GM19025 (cell line): ENCODE results near the gene MATN1.
A peak's percentile ranks its signal among the peaks of the same experiment; 100 is the strongest.

Source experiments
- ATAC-seq: cut with Tn5 transposase; IDR thresholded peaks from one replicate; pipeline ENCODE4 v1.9.1; 2021; ENCODE audit warnings: mild to moderate bottlenecking, low read depth, moderate library complexity; ENCODE audit not compliant: unreplicated experiment

Gene MATN1

DNA sequence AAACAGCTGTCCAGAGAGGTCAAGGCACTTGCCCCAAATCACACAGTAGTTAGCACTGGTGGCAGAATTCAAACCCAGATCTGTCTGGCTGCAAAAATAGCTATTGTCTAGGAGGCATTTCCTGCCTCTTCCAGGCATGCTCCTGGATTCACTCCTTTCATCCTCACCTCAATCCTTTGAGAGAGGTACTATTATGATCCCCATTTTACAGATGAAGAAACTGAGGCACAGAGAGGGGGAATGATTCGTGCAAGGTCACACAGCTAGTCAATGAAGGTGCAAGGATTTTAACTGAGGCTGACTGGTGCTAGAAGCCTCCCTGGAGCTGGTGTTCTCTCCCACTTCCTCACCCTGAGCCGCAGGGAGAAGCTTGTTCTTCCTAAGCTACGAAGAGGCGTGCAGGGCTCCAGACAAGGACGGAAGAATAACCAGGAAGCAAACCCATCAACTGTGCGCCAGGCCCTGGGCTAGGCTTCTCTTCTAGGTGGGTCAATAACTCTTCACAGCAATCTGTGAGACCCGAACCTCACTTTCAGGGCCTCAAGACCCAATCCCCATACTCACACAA is 34.8 kb upstream of the MATN1 start:
- no peak for ATAC-seq

DNA sequence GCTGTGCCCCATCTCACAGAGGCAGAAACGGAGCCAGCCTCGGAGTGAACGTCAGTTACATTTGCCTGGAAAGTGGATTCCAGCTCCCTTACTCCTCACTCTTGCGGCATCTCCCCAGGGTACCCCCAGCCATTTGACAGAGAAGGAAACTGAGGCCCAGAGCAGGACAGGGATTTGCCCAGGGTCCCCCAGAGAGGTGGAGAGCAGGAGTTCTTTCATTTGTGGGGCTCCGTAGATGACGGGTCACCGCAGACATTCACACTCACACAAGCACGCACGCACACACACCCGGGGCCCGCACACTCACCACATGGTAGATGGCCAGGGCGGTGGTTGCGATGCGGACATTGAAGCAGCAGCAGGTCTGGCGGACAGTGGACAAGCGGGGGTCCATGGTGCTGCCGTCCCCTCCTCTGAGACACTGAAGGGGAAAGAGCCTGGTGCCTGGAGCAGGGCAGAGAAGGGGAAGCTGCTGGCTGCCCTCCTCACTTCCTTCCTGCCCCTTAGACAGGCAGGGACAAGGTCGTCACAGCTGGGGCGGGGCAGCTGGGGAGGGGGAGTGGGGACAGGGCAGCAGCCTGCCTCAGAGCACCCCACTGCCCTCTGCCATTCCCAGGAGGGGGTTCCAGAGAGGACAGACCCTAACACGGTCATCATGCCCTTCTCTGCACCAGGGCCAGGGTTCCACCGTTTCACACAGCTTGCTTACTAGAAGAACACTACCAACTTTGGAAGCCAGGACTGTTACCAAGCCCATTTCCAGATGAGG is 34.2 kb upstream of the MATN1 start, which contains the start of gene LAPTM5:
LAPTM5 (minus strand) TSS at position 423 of the 769 bp plus-strand sequence; CDS start at position 394, 29 bp downstream.
- ATAC-seq = no peak

GRCh38 chr1:30756545-30757351 is 33.4 kb upstream of the MATN1 start:
- ATAC-seq = no peak

DNA sequence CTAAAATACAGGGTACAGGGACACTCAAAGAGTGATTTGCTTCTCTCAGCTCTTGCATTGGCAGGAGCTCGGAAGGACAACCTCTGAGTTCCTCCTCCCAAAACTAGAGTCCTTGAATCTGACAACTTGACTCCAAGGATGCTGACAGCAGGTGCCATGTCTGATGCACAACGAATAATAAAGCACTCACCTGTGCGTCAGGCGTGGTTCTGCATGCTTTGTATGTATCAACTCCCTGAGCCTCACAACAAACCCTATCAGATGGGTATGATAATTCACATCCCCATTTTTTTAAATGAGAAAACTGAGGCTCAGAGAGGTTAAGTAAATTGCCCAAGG is 32.8 kb upstream of the MATN1 start:
- no peak for ATAC-seq

- no peak for ATAC-seq
Measured at GRCh38 chr1:30755746-30756145, 32.4 kb upstream of the MATN1 start.

DNA sequence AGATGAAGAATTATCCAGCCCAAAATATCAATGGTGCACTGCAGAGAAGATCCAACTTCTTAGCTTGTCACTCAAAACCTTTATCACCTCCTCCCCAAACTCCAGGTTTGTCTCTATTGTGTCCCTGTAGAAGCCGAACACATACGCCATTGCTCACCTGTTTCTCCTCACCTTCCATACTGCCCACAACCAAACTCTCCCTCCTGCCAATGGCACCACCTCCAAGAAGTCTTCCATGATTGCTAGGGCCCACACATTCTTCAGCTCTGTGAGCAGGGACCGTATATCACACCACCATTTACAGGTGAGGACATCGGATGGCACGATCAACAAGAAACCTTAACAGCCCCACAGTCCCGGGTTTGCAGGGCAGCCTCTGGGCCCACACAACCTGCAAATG is 31.9 kb upstream of the MATN1 start:
- ATAC-seq = no peak

DNA sequence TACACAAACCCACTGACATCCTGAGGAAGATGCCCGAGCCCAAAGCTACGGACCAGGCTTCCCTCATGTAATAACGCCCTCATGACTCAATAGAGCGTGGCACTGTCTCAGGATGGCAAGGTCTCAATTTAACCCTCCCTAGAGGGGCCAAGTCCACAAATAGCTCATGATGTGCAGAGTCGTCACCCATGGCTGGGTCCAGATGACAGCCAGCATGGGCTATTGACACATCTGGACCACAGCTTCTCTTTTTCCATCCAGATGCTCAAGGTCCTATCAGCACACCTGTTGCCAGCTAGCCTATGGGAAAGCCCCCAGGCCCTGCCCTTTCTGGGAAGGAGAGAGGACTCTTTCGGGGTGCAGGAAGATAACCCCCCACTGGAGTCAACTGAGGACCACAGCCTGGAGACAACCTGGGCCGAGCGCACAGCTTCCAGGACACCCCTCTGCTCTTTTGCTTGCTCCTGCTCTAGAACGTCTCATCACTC is 31.3 kb upstream of the MATN1 start:
- ATAC-seq = peak; percentile 43

DNA sequence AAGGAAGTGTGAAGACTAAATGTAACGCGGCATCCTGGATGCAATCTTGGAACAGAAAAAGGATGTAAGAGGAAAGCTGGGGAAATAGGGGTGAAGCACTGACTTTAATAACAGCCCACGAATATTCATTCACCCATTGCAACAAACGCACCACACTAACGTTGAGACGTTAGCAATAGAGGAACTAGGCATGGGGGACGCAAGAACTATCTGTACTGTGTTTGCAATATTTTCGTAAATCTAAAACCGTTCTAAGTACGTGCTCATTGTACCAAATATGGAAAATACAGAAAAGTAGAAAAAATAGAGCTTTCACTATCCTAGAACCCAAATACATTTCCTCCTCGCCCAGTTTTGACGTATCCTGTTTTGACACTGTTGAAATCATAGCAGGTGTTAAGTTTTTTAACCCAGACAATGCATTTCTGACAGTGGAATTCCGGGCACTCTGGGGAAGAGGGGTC is 30.3 kb upstream of the MATN1 start:
- no peak for ATAC-seq

DNA sequence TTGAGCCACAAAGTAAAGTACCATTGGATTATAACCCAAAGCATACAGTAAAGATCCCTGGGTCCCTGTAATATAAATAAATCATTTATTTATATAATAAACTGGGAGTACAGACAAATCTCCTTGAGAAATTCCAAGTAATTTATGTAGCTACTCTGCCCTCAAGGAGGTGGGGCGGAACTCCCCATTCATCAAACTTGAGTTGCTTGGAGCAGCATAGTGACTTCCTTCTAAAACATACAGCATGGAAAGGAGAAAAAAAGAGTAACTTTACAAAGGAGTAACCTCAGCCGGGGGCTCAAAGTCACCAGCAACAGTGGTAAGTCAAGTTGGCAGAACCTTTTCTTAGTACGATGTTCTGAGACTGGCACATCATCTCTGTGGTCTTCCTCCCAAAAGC is 29.7 kb upstream of the MATN1 start:
- ATAC-seq = no peak

DNA sequence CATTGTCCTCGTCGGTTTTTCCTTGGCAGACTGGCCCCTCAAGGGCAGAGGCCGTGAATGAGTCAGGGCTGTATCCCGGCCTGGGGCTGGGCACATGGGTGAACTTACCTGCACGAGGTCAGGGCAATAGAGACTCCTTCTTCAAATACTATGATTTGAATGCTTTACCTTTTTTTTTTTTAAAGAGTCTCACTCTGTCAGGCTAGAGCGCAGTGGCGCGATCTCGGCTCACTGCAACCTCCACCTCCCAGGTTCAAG is 29.2 kb upstream of the MATN1 start:
- no peak for ATAC-seq

GRCh38 chr1:30751830-30752650 is 28.7 kb upstream of the MATN1 start:
- ATAC-seq = no peak

DNA sequence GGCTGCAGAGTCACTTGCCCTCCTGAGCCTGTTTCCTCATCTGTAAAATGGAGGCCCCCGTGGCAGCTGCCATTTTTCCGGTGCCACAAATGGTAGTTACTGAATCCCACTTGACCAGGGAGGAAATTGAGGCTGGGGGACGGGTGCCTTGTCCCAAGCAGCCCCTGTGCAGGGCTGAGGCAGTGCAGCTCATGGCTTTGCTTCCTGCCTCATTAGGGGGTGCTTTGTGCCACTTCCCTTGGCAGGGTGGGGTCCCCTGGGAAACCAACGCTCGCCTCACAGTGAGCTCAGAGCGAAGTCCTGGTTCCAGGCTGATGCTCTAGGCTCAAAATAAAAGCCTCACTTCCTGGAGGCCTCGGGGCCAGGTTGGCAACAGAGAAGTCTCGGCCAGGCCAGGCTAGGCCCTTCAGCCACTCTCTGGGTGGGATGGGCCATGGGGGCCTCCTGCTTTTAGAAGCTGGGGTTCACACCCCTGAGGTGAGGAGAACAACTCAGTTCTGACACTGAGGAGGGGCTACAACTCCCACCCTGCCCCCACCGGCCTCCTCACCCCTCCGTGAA is 27.4 kb upstream of the MATN1 start:
- ATAC-seq = no peak

DNA sequence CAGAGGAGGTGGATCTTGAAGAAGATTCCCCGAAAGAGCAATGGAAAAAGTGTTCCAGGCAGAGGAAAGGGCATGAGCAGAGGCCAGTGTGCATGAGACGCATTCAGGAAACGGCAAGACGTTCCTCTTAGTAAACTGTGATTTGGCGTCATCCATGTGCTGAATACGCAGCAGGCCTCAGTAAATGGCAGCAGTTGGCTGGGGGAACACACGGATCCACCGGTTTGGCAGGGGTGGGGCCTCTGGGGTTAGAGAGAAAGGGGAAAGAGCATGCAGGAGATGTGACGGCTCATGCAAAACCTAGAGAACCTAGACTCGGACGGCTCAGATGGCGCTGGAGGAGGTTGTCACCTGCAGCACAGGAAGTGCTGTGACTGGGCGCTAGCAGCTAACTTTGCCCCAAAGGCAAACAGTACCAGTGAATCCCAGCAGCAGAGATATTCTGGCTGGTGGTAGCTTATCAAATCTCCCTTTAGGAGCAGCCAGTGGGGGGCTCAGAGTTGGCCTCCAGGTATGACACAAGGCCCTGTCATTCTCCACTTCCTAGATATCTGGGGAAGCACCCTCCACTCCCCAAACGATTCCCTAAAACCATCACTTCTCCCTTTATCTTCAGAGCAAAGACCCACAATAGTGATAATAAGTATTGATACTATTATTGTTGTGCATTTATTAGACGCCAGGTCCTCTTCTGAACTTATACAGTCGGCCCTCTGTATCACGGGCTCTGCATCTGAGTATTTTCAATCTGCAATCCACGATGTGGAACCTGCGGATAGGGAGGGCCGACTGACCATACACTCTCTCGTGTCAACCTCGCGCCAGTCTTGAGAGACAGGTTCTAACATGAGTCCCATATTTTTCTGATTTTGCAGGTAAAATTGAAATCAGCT is 26.6 kb upstream of the MATN1 start:
- no peak for ATAC-seq

- no peak for ATAC-seq
Measured at GRCh38 chr1:30748699-30749401, 25.5 kb upstream of the MATN1 start.

DNA sequence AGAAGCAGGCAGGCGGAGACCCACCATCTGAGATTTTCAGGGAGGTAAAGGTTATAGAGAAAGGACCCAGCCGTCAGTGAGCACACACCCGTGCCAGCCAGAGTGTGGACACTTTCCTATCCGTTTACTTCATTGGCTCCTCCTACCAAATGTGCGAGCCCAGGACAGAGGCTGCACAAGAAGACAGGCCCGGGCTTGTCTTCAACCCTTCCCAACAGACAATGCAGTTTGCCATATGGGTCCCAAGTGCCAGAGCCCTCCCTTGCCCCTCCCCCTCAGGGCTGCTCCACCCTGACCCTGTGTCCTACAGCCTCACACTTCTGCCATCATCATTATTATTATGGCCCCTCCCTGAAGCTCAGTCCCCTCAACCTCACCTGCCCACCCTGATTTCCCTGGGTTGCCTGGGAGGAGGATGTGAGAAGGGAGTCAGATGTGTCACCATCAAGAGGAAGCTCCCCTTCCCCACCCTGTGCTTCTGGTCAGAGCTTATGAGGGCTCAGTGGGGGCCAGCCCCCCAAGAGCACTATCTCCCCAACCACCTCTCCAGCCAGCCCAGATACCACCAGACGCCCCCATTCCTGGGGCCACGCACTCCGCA is 24.8 kb upstream of the MATN1 start:
- ATAC-seq = no peak

DNA sequence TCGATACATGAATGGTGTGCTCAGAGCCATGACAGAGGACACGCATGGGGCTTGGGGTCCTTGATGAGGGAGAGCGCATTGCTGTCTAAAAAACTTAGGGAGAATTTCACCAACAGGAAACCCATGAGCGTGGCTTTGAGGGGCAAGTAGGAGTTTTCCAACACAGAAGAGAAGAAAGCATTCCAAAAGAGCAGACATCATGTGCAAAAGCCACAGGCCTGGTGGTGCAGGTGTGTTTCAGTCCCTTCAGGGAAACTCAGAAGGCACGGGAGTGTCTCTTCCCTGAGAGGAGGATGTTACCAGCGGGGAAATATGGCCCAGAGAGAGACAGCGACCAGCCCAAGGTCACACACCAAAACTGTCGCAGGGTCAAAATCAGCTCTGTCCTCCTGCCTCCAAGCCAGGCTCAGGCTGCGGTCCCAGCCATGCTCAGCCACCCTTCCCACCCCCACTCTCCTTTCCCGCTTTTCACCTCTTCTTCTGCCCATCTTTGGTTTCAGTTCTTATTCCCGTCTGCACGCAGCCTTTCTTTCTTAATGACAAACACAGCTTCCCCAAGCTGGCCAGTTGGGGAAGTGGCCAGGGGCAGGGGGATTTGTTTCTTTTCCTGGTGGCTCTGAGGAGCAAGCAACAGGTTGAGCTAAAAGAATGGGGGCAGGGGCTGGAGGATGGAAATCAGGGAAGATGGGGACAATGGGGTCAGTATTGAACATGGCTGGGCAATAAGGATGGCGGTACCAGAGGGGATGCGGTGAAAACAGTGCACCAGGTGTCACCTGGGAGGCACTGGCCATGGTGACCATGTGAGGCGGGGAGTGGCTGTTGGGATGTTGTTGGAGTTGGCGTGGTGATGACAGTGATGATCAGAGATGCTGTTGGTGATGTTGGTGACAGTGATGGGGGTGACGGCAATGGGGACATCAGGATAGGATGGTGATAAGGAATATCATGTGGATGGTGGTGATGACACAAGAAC is 23.9 kb upstream of the MATN1 start:
- ATAC-seq = no peak
